Astrocyte (in vitro differentiated cells and primary cell): ENCODE results near the gene E2F2. TPM values are rescaled to one million over a fixed set of nuclear protein-coding genes. Genes with fewer than 3 reads are reported as not detected.

Source experiments
- DNase-seq: peaks from one replicate; pipeline ENCODE4 v3.0.0-alpha.2; 2010; ENCODE audit warnings: low read depth
- FAIRE-seq: peaks from 2 replicates; lab custom pipeline; 2011; peaks lifted over from hg19 to GRCh38; lab: Jason Lieb, UNC
- H2AFZ ChIP-seq: 2 replicates; pipeline ENCODE4 v1.6.0; 2012; ENCODE audit warnings: low read depth, low read length, inconsistent platforms
- H3K27ac ChIP-seq: 2 replicates; pipeline ENCODE4 v1.5.1; 2011; ENCODE audit warnings: low read depth, low read length, inconsistent platforms
- H3K27me3 ChIP-seq: 2 replicates; pipeline ENCODE4 v1.6.0; 2011; ENCODE audit warnings: low read length, inconsistent platforms; ENCODE audit not compliant: insufficient read depth
- H3K36me3 ChIP-seq: 2 replicates; pipeline ENCODE4 v1.5.1; 2011; ENCODE audit warnings: low read length, inconsistent platforms; ENCODE audit not compliant: insufficient read depth
- H3K4me1 ChIP-seq: 2 replicates; pipeline ENCODE4 v1.5.1; 2011; ENCODE audit warnings: low read length, inconsistent platforms; ENCODE audit not compliant: insufficient read depth
- H3K4me2 ChIP-seq: 2 replicates; pipeline ENCODE4 v1.6.0; 2012; ENCODE audit warnings: low read length, inconsistent platforms
- H3K4me3 ChIP-seq: 2 replicates; pipeline ENCODE4 v1.5.1; 2011; ENCODE audit warnings: low read depth, mild to moderate bottlenecking, low read length, inconsistent platforms; ENCODE audit not compliant: insufficient read depth
- H3K79me2 ChIP-seq: 2 replicates; pipeline ENCODE4 v1.6.0; 2012; ENCODE audit warnings: mild to moderate bottlenecking, low read length, inconsistent platforms; ENCODE audit not compliant: insufficient read depth
- H3K9ac ChIP-seq: 2 replicates; pipeline ENCODE4 v1.6.0; 2012; ENCODE audit warnings: mild to moderate bottlenecking, low read length, inconsistent platforms
- H3K9me3 ChIP-seq: 2 replicates; pipeline ENCODE4 v1.5.1; 2012; ENCODE audit warnings: low read depth, mild to moderate bottlenecking, low read length, inconsistent platforms; ENCODE audit not compliant: insufficient read depth
- H4K20me1 ChIP-seq: 2 replicates; pipeline ENCODE4 v1.6.0; 2012; ENCODE audit warnings: low read length, inconsistent platforms; ENCODE audit not compliant: insufficient read depth
- H3K27ac Mint-ChIP-seq: one replicate; pipeline ENCODE4 v1.8.0; 2021; ENCODE audit warnings: mild to moderate bottlenecking, mixed read lengths; ENCODE audit not compliant: unreplicated experiment
- H3K27me3 Mint-ChIP-seq: one replicate; pipeline ENCODE4 v1.8.0; 2021; ENCODE audit warnings: low read depth, mixed read lengths; ENCODE audit not compliant: unreplicated experiment
- H3K36me3 Mint-ChIP-seq: one replicate; pipeline ENCODE4 v1.8.0; 2021; ENCODE audit warnings: low read depth, mixed read lengths; ENCODE audit not compliant: unreplicated experiment
- H3K4me1 Mint-ChIP-seq: one replicate; pipeline ENCODE4 v1.8.0; 2021; ENCODE audit warnings: low read depth, mixed read lengths; ENCODE audit not compliant: unreplicated experiment
- H3K4me3 Mint-ChIP-seq: one replicate; pipeline ENCODE4 v1.8.0; 2021; ENCODE audit warnings: mild to moderate bottlenecking, moderate library complexity, mixed read lengths; ENCODE audit not compliant: unreplicated experiment
- H3K9me3 Mint-ChIP-seq: one replicate; pipeline ENCODE4 v1.8.0; 2021; ENCODE audit warnings: mild to moderate bottlenecking, mixed read lengths; ENCODE audit not compliant: unreplicated experiment
- CTCF ChIP-seq: IDR thresholded peaks from 2 replicates; pipeline ENCODE4 v1.5.1; 2011; ENCODE audit warnings: low read depth, mild to moderate bottlenecking, inconsistent platforms, low read length, moderate library complexity; ENCODE audit not compliant: insufficient read depth
- EZH2 ChIP-seq: IDR thresholded peaks from 2 replicates; pipeline ENCODE4 v1.6.1; 2012; ENCODE audit warnings: mild to moderate bottlenecking, low read length, inconsistent platforms; ENCODE audit not compliant: insufficient read depth
- total RNA-seq: library from RNA; stranded (reverse); gene quantifications from 2 replicates; pipeline ENCODE4 v1.2.1, GENCODE V29; 2021

E2F2 gene
- total RNA-seq, 1 donor from 2014 or later: 0.11 TPM

- Histone ChIP-seq H4K20me1 (peaks cover 30% of the 10 kb centered on the region), H3K9ac (peak overlapping the region; percentile 99), H3K4me2 (peak overlapping the region; percentile 89), H3K36me3 (no peaks in the 10 kb centered on the region), H3K79me2 (peaks cover 34% of the 10 kb centered on the region), H2AFZ (no peak overlapping the region), H3K4me1 (peaks cover 51% of the 10 kb centered on the region), H3K27ac (peak overlapping the region; percentile 97), H3K4me3 (no peak overlapping the region), H3K27me3 (no peaks in the 10 kb centered on the region), H3K9me3 (no peaks in the 10 kb centered on the region)
- Mint-ChIP-seq H3K9me3 (no peaks in the 10 kb centered on the region), H3K27me3 (no peaks in the 10 kb centered on the region), H3K4me1 (peaks cover 40% of the 10 kb centered on the region), H3K36me3 (peaks cover 2% of the 10 kb centered on the region), H3K27ac (peak overlapping the region; percentile 95), H3K4me3 (peak overlapping the region; percentile 1)
- FAIRE-seq: no peak
- no peak for TF ChIP-seq CTCF
- no peak for TF ChIP-seq EZH2
- DNase-seq: no peak
Observed at GRCh38 chr1:23561076-23561812, 30.2 kb upstream of the E2F2 start.

- Histone ChIP-seq H3K27me3 (no peaks in the 10 kb centered on the region), H3K9me3 (no peaks in the 10 kb centered on the region), H3K9ac (peak overlapping the region; percentile 99), H3K79me2 (peaks cover 34% of the 10 kb centered on the region), H3K36me3 (no peaks in the 10 kb centered on the region), H2AFZ (peak overlapping the region; percentile 36), H4K20me1 (peaks cover 32% of the 10 kb centered on the region), H3K27ac (peak overlapping the region; percentile 97), H3K4me2 (peak overlapping the region; percentile 89), H3K4me3 (peak overlapping the region; percentile 97), H3K4me1 (peaks cover 61% of the 10 kb centered on the region)
- DNase-seq (no peak), FAIRE-seq (no peak)
- Mint-ChIP-seq H3K4me1 (peaks cover 51% of the 10 kb centered on the region), H3K9me3 (no peaks in the 10 kb centered on the region), H3K4me3 (peak overlapping the region; percentile 87), H3K27ac (peak overlapping the region; percentile 99), H3K36me3 (peaks cover 2% of the 10 kb centered on the region), H3K27me3 (no peaks in the 10 kb centered on the region)
- TF ChIP-seq CTCF: no peak
- no peak for TF ChIP-seq EZH2
Observed at GRCh38 chr1:23559985-23560741, 29.1 kb upstream of the E2F2 start.
